Psoas muscle (tissue), 8 donors: ENCODE results near the gene PEF1. TPM values are rescaled to one million over a fixed set of nuclear protein-coding genes. Genes with fewer than 3 reads are reported as not detected.

ENCODE experiments used
- ATAC-seq, 4 donors: fragments of 200-7000 bp; cut with Tn5 transposase; one replicate each; pipeline ENCODE4 v1.9.1; 2020; ENCODE audit warnings: moderate library complexity in 3 of 4, mild to moderate bottlenecking in 2 of 4
- DNase-seq, 2 donors: peaks; one replicate each; pipeline ENCODE4 v3.0.0-alpha.2; 2020
- H3K27ac ChIP-seq: fragments of 200-600 bp; one replicate; pipeline ENCODE4 v1.8.0; 2022
- H3K27me3 ChIP-seq, 3 donors: fragments of 200-600 bp in 1 of 3; one replicate each; pipeline versions ENCODE4 v1.6.1 to v1.8.0; 2013 to 2022; ENCODE audit warnings: low read length in 2 of 3, mild to moderate bottlenecking in 2 of 3, moderate library complexity in 1 of 3; ENCODE audit not compliant: insufficient read depth in 3 of 3
- H3K36me3 ChIP-seq, 2 donors: fragments of 200-600 bp in 1 of 2; one replicate each; pipeline versions ENCODE4 v1.6.1 to v1.8.0; 2013 to 2022; ENCODE audit warnings: low read depth in 1 of 2, mild to moderate bottlenecking in 1 of 2, moderate library complexity in 1 of 2; ENCODE audit not compliant: insufficient read depth in 1 of 2
- H3K4me1 ChIP-seq: fragments of 200-600 bp; one replicate; pipeline ENCODE4 v1.8.0; 2022
- H3K4me3 ChIP-seq: fragments of 200-600 bp; one replicate; pipeline ENCODE4 v1.8.0; 2022; ENCODE audit warnings: mild to moderate bottlenecking
- H3K9me3 ChIP-seq: fragments of 200-600 bp; one replicate; pipeline ENCODE4 v1.8.0; 2022
- CTCF ChIP-seq: fragments of 200-600 bp; IDR thresholded peaks from one replicate; pipeline ENCODE4 v1.8.0; 2022; ENCODE audit warnings: antibody characterized with exemption
- WGBS, 3 donors: extraction: QIAGEN DNeasy Blood & Tissue Kit; methylation state at CpG; one replicate each; pipeline versions ENCODE4 v1.1.6 to v1.1.7; 2013; 5-methylcytosine and 5-hydroxymethylcytosine counted together
- intact Hi-C, 2 donors: fragments of 100-400 bp; cut with DNase I; formaldehyde crosslinking; loops; one replicate each; pipeline versions ENCODE4 v1.11.0 to v1.14.2; 2022
- polyA plus RNA-seq, 3 donors: library from polyadenylated mRNA; stranded (reverse); fragments of 200-250 nt; gene quantifications; one replicate each; pipeline ENCODE4 v1.2.3, GENCODE V29; 2013
- total RNA-seq, 4 donors: library from RNA; stranded (reverse); fragmentation: NEBNext Ultra II Directional in 2 of 4; extraction: Animal tissue kit (Norgen Biotek cat#: 25700) in 2 of 4; gene quantifications; one replicate each; pipeline versions ENCODE4 v1.2.1 to v1.2.4, GENCODE V29; 2021 to 2023
- donor health status: healthy with polysubstance abuse.
- donor health status: DM: no; HTN: no; CAD: no; lungs with moderate emphysema.
- donor health status: Bipolar disorder and iron deficiency.
- donor health status: healthy.
- donor health status: DM: yes; HTN: yes; CAD: no.
- donor health status: DM: no; HTN: no; CAD: no.
- donor health status: DM: no; HTN: no; CAD: no.
- donor health status: DM: yes; HTN: yes; CAD: no.

The PEF1 gene
- total and polyA plus RNA-seq, 7 donors = 22.1 to 57.4 (median 30.7) TPM

GRCh38 chr1:31583082-31583994, 61.3 kb downstream of the PEF1 start:
- Histone ChIP-seq H3K4me3 (peak overlapping the region; percentile 18), H3K27ac (peak overlapping the region; percentile 55), H3K9me3 (no peaks in the 10 kb centered on the region), H3K36me3 (peaks cover 0 to 7% of the 10 kb centered on the region in 2 donors), H3K27me3 (peaks cover 0 to 2% (median 2%) of the 10 kb centered on the region in 3 donors), H3K4me1 (peaks cover 30% of the 10 kb centered on the region)
- intact Hi-C loops = no loop called here
- TF ChIP-seq CTCF = no peak
- 51 to 67% (median 54%) methylated on average over 16 of the region's 16 CpGs for WGBS, 3 donors
- ATAC-seq = peak in 1 of 4 donors; percentile 15
- DNase-seq = no peak

GRCh38 chr1:31581821-31582810, 62.6 kb downstream of the PEF1 start:
- no peak for TF ChIP-seq CTCF
- no peak for DNase-seq
- H3K36me3 ChIP-seq = peaks cover 0 to 7% of the 10 kb centered on the region in 2 donors
- WGBS, 3 donors = 71 to 77% (median 75%) methylated on average over 12 of the region's 12 CpGs
- intact Hi-C loops = no loop called here
- no peaks in the 10 kb centered on the region for H3K27me3 ChIP-seq
- no peak for ATAC-seq
- H3K4me3 ChIP-seq = peak overlapping the region; percentile 51
- no peaks in the 10 kb centered on the region for H3K9me3 ChIP-seq
- H3K27ac ChIP-seq = peak overlapping the region; percentile 53
- H3K4me1 ChIP-seq = peaks cover 20% of the 10 kb centered on the region

- H3K4me1 ChIP-seq = peaks cover 20% of the 10 kb centered on the region
These were observed 63.6 kb downstream of the PEF1 start for GRCh38 chr1:31580891-31581603.

More at GRCh38 chr1:31580891-31581603, 63.6 kb downstream of the PEF1 start:
- H3K27ac ChIP-seq = peak overlapping the region; percentile 53
- no peak for DNase-seq
- no peak for ATAC-seq
- intact Hi-C loops = no loop called here
- no peaks in the 10 kb centered on the region for H3K9me3 ChIP-seq
- no peak for TF ChIP-seq CTCF
- H3K36me3 ChIP-seq = peaks cover 0 to 7% of the 10 kb centered on the region in 2 donors
- WGBS, 3 donors = 74 to 80% (median 76%) methylated on average over 15 of the region's 15 CpGs
- H3K4me3 ChIP-seq = peak overlapping the region; percentile 51
- H3K27me3 ChIP-seq = peaks cover 0 to 3% (median 2%) of the 10 kb centered on the region in 3 donors
